HG03469 (cell line): ENCODE results near the gene ENO2.

Source experiments
- ATAC-seq: cut with Tn5 transposase; IDR thresholded peaks from one replicate; pipeline ENCODE4 v1.9.1; 2021; ENCODE audit warnings: mild to moderate bottlenecking, moderate library complexity, moderate number of reproducible peaks; ENCODE audit not compliant: unreplicated experiment

The ENO2 gene

DNA sequence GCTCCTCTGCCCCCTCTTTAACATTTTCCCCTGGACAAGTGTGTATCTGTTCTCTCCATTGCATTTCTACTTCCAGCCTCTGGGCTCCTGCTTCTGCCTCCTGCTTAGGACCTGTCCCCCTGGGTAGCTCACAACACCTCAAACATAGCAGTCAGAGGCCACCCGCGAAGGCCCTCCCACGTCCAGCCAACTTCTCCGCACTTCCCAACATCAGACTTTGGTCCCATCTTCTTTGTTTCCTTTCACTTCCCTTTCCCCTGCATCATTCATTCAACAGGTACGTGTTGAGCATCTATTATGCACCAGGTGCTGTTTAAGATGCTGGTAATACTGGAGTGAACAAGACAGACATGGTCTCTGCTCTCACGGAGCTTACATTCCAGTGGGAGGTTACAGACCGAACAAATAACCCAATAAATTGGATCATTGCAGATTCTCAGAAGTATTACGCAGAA, 32.6 kb downstream of the ENO2 start:
- no peak for ATAC-seq

DNA sequence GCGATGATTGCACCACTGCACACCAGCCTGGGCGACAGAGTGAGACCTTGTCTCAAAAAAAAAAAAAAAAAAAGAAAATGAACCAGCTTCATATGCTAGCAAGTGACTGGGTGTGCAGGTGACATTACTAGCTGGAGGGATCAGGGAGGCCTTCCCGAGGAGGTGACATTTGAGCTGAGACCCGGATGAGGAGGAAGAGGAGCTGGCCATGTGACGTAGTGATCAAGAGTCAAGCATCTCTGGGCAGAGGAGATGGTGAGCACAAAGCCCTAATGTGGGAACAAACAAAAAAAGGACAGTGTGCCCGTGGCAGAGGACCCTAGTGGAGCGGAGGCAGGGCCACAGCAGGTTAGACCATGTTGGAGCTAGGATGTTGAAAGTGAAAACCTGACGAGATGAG, 33.2 kb downstream of the ENO2 start:
- no peak for ATAC-seq

DNA sequence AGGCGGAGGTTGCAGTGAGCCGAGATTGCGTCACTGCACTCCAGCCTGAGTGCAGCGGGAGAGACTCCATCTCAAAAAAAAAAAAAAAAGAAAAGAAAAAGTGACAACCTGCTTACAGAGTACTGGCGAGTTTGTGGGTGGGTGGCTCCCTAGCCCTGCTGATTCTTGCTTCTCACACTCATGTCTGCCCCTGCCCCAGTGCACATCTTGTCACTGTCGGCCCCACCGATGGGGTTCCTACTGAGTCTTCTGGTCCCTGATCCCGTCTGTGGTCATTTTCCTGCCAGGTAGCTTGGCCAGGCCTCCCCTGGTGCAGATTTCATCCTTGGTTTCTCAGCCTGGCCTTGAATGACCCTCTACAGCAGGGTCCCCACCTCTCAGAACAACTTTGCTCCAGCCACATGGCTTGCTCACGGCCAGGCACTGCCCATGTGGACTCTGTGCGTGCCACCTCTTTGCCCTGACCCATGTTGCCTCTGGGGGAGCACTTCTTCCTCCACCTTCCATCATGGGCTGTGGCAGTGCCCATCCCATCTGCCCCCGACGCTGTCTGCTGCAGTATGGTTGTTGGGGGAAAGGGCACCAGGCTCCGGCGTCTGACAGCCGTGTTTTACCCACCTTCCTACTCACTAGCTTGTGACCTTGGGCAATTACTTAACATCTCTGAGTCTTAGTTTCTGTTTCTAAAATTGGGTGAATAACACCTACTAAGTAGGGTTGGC, 34.7 kb downstream of the ENO2 start:
- no peak for ATAC-seq

DNA sequence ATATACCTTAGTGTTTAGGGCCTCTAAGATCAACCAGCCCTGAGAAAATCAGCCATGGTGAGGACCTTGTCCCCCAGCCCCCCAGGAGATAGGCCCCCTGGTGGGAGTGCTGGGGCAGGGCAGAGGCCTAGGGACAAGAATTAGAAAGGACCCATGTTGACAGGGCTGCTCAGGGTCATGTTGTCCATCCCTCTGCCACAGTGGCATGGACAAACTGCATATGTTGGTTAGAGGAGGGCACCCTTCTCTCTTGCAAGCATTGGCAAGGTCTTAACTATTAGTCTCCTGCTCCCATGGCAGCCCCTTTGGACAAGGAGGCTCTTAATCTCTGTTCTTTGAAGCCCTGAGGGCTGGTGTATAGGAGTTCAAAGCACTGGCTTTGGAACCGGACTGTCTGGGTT, 36.0 kb downstream of the ENO2 start:
- ATAC-seq = no peak

DNA sequence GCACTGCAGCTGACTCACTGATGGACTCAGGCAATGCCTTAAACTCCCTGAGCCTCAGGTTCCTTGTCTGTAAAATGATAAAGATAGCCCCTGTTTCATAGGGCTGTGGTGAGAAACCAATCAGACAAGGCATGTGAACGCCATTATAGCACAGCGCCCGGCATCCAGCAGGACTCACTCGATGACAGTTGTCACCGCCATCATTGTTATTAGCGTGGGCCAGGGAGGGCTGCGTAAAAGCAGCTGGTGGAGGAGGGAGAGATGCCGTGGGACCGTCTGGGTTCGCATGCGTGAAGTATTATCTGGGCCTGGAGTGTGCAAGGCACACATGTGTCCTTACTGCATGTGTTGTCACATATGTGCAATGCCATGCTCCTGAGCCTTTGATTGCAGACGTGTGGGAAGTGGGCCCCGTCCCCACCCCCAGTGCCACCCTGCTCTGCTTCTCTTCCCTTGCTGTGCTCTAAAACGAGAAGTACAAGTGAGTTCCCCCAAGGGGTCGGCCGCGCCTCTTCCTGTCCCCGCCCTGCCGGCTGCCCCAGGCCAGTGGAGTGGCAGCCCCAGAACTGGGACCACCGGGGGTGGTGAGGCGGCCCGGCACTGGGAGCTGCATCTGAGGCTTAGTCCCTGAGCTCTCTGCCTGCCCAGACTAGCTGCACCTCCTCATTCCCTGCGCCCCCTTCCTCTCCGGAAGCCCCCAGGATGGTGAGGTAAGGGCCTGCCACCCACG, 36.6 kb downstream of the ENO2 start, which contains the start of gene PTPN6:
TSS of gene PTPN6 (plus strand) at position 546 of the 730 bp plus-strand sequence. CDS start at position 703, 157 bp downstream.
- ATAC-seq = no peak

DNA sequence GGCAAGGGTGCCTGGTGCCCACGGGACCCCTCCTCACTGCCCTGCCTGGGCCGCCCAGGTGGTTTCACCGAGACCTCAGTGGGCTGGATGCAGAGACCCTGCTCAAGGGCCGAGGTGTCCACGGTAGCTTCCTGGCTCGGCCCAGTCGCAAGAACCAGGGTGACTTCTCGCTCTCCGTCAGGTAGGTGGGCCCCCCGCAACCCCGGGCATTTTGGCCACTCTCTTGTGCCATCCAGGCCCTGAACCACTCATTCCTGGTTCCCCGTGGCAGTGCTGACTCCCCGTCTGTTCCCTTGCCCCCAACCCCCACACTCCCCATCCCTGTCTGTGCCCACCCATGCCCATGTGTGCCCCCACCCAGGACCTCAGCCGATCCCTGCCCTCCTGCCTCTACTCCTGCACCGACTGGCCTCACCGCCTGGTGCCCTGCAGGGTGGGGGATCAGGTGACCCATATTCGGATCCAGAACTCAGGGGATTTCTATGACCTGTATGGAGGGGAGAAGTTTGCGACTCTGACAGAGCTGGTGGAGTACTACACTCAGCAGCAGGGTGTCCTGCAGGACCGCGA, 37.3 kb downstream of the ENO2 start:
- ATAC-seq = no peak

DNA sequence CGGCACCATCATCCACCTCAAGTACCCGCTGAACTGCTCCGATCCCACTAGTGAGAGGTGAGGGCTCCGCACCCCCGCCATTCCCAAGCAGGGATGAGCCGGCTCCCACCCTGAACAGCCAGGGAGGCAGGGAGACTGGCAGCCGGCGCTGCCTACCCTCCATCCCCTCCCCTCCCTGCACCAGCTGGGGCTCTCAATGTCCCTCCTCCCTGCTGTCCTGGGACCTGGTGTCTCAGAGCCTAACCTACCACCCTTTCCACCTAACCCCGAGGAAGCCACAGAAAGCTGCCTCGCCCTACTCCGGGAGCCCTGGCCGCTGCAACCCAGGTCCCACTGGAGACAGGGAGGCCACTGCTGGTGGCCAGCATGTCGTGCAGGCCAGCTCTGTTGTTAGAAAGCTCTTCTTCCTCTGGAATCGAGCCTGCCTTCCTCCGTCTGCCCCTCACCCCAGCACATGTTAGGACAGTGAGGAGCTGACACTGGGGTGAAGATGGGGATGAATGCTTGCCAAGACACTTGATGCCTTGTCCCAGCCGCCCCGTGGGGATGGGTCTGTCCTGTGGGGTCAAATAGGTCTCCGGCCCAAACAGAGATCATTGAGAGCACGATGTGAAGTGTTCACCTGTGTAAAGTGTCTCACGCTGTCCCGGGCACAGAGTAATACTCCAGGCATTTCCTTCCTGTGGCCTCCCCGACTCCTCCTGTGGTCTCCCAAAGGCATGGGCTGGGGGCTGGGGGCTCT, 37.9 kb downstream of the ENO2 start:
- ATAC-seq = no peak

DNA sequence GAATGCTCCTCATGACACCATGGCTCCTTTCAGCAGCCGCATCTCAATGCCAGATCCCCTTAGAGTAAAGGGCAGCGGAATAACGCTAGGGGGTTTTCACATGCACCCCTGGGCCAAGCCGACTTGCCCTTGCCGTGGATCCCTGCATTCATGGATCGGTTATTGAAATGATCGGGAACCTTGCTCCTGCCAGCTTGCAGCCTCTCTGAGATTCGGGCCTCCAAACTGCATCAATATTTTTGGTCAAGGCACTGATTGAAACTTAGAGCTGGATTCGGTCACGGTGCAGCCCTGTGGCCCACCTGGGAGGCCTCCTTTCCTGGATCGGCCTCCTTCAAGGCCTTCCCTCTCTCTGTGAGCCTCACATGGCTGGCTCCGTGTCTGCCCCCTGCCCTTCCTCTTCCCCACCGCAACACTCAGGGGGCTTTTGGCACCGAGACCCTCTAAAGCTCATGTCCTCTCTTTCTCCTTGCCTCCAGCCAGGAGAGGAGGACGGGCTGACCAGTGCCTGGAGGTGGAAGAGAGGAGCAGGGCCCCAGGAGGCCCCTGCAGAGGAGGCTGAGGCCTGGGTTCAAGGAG, 38.6 kb downstream of the ENO2 start:
- ATAC-seq = no peak

DNA sequence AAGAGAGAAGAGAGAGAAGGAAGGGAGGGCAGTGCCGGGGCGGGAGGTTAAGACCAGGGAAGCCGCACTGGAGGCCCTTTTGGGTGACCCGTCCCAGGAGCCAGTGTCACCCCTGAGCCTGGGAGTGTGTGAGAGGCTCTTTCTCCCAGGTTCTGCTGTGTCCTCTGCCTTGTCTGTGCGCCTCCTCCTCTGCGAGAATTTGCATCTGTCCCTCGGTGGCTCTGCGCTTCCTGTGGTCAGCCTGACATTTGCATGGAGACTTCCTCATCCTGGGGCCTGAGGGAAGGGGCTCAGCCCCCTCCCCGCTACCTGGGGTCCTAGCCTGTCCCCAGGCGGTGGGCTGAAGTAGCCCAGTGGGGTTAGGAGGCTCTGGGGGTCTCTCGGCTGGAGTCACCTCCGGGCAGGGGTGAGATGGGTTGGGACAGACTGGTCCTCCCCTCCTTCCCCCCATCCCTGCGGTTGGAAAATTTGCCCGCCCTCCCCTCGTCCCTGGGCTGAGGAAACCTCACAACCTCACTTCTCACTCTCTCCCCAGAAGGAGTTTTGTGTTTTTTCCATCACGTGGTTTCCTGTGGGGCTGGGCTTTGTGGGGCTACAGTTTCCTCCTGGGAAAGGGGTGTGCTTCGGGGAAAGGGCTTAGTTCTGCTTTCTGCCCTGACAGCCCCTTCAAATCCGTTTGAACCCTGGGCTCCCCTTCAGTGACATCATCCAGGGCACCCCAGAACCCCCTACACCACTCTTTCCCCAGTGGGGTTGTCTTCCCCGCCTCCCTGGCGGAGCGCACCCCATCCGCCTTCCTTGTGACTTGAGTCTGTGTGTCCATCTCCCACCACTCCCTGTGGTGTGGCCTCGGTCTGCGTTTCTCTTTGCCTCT, 39.3 kb downstream of the ENO2 start:
- no peak for ATAC-seq

DNA sequence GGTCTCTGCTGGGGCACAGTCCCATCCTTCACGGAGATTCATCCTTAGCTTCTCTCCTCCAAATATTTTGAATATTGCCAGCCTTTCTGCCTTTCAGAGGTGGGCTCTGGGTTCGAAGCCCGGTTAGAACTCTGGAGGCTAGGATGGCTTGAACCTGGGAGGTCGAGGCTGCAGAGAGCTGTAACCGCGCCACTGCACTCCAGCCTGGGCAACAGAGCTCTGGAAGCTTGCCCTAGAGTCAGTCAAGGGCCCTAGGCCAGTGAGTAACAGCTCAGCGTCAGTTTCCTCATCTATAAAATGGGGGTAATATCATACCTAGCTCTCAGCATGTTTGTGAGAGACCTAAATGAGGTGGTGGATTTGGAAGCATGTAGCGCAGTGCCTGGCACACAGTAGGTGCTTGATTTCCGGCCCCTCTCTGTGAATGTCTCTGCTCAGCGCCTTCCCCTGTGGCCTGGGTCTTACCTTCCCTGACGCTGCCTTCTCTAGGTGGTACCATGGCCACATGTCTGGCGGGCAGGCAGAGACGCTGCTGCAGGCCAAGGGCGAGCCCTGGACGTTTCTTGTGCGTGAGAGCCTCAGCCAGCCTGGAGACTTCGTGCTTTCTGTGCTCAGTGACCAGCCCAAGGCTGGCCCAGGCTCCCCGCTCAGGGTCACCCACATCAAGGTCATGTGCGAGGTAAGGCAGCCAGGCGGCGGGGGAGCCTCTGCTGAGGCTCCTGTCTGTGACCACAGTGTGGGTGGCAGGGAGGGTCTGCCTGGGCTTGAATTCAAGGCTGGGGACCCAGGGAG, 40.1 kb downstream of the ENO2 start:
- ATAC-seq = no peak

DNA sequence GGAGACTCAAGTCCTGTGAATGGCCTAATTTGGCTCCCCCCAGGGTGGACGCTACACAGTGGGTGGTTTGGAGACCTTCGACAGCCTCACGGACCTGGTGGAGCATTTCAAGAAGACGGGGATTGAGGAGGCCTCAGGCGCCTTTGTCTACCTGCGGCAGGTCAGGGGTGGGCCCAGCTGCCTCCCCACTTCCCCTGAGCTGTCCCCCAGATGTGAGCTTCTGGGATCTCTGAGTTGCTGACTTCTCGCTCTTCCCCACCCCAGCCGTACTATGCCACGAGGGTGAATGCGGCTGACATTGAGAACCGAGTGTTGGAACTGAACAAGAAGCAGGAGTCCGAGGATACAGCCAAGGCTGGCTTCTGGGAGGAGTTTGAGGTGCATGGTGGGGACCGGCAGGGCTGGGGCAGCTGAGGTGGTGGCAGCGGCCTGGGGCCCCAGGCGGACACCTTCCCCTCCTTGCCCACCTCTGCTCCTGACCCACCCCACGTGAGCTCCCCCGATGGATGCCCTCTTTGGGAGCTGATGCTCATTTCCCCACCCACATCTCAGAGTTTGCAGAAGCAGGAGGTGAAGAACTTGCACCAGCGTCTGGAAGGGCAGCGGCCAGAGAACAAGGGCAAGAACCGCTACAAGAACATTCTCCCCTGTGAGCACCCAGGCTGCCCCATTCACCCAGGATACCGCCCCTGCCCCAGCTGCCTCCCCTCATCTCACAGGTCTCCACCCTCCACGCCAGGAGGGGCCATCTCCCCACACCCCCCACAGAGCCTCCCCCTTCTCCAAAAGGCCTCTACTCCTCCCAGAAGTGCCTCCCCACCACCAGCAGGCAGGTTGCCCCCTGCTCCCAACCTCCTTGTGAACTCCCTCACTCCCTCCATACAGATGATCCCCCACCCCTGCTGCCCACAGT, 41.0 kb downstream of the ENO2 start:
- ATAC-seq = no peak

DNA sequence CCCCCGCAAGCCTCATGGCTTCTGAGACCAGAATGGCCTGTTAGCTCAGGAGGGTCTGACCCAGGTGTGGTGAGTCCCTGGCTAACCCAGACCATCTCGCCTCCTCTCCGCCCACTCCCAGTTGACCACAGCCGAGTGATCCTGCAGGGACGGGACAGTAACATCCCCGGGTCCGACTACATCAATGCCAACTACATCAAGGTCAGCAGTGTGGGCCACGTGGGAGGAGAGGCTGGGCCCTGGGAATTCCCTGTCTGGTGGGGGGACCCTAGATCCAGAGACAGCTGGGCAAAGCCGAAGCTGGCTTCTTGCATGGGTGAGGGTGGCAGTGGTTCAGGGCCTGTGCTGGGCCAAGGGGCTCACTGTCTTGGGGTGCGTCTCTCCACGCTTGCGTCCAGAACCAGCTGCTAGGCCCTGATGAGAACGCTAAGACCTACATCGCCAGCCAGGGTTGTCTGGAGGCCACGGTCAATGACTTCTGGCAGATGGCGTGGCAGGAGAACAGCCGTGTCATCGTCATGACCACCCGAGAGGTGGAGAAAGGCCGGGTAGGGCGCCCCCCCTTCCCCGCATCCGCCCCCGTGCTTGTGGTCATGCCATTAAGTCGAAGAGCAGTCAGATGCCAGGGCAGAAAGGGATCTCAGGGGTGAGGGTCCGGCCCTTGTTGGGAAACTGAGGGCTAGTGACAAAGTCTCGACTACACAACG, 41.8 kb downstream of the ENO2 start:
- ATAC-seq = no peak

DNA sequence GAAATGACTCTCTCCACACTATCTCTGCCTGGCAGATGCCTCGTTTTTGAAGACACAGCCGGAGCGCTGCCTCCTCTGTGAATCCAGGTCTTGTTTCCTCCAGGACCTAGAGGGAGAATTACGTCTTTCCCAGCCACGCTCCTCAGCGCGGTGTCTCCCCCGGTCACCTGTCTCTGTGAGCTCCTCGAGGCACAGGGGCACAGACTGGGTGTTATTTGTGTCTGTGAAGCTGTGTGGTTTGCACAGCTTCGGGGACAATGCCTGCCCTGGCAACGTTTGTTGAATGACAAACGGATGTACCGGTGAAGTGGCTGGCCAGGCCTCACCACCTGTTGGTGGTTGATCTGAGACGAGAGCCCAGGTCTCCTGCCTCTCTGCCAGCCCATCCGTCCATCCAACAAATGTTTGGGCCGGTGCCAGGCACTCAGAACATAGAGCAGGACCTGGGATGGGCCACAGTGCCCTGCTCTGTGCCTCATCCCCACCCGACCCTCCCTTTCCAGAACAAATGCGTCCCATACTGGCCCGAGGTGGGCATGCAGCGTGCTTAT, 42.8 kb downstream of the ENO2 start:
- ATAC-seq = no peak

DNA sequence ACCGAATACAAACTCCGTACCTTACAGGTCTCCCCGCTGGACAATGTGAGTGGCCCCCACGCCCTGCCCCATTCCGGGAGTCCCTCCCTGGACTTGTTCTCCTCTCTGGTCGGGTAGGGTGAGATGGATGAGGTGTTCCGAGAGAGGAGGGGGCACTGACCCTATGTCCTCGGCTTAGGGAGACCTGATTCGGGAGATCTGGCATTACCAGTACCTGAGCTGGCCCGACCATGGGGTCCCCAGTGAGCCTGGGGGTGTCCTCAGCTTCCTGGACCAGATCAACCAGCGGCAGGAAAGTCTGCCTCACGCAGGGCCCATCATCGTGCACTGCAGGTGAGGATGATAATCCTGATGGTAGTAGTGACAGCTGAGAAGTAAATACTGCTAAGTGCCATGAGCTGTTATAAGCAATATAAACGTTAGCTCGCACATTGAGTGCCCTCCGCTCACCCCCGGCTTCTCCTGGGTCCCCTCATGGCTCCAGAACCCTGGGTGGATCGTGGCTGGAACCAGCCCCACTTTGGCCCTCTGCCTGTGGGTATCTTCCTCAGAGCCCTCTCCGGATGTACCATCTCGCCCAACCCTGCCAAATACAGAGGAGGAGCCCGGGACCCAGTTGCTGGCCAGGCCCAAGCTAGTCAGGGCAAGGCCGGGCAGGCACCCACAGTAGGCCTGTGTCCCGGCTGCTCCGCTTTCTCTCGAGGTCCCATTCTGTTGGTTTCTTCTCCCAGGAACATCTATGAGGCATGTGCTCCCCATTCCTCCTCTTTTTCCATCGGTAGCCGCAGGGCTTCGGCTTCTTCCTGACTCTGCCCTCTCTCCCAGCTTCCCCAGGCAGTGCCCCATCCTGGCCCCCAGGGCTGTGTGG, 43.6 kb downstream of the ENO2 start:
- no peak for ATAC-seq

DNA sequence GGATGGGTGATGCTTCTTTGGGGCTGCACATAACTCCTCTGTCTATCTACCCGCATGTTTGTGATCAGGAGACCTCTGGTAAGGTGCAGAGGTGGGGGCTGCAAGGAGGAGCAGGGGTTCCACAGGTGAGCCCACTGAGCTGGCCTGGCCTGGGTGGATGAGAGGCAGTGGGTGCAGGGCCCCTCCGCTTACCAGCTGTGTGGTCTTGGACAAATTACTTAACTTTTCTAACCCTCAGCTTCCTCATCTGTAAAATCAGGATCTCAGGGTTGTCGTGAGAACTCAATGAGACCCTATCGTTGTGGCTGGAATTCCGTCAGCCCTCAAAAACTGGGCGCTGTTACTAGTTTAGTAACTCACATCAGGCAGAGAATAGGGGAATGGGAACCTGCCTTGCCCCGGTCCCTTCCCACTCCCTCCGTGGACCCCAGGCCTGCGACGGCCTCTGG, 44.3 kb downstream of the ENO2 start:
- ATAC-seq = no peak
